Fibroblast of the aortic adventitia (primary cell): ENCODE data around the gene APIP. TPM values are rescaled to one million over a fixed set of nuclear protein-coding genes. Genes with fewer than 3 reads are reported as not detected.

Experiments
- DNase-seq: peaks from one replicate; pipeline ENCODE4 v3.0.0-alpha.2; 2010; ENCODE audit warnings: low read depth
- H3K4me3 ChIP-seq: 2 replicates; pipeline ENCODE4 v1.5.1; 2011; ENCODE audit warnings: low read depth, mild to moderate bottlenecking, control low read depth, low read length, moderate library complexity
- CTCF ChIP-seq: IDR thresholded peaks from 2 replicates; pipeline ENCODE4 v1.5.1; 2011; ENCODE audit warnings: mild to moderate bottlenecking, low read length, control low read depth, inconsistent platforms; ENCODE audit not compliant: insufficient read depth
- total RNA-seq: library from RNA; depleted of rRNA; stranded (reverse); fragments of >200 nt; gene quantifications from 2 replicates; pipeline ENCODE4 v1.2.3, GENCODE V29; 2012; ENCODE audit warnings: low replicate concordance

The APIP gene
- total RNA-seq, 1 donor: 32.4 TPM

DNA sequence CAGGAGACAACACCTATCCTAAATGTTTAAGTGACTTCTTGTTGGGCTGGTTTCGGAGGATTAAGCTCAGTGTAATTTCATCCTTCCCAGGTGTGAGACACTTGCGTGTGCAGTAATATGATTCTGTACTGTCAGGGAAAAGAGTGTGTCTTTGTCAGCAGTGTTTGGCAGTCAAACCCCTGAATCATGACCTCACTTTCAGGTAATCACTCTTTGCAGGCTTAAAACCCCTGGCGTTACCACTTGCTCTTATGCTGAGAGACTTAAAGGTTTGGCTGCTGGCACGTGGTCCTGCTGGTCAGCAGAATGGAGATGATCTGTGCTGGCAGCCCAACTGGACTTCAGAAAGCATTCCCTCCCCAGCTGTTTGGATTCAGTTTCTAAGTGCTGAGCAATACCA is 56.1 kb downstream of the APIP start:
- H3K4me3 ChIP-seq: no peak overlapping the region
- TF ChIP-seq CTCF: no peak
- DNase-seq: no peak

- no peak for TF ChIP-seq CTCF
- H3K4me3 ChIP-seq: no peak overlapping the region
- no peak for DNase-seq
Observed at GRCh38 chr11:34859496-34859895, 56.7 kb downstream of the APIP start.

GRCh38 chr11:34857463-34857862 is 58.7 kb downstream of the APIP start:
- TF ChIP-seq CTCF: no peak
- no peak for DNase-seq
- no peak overlapping the region for H3K4me3 ChIP-seq

DNA sequence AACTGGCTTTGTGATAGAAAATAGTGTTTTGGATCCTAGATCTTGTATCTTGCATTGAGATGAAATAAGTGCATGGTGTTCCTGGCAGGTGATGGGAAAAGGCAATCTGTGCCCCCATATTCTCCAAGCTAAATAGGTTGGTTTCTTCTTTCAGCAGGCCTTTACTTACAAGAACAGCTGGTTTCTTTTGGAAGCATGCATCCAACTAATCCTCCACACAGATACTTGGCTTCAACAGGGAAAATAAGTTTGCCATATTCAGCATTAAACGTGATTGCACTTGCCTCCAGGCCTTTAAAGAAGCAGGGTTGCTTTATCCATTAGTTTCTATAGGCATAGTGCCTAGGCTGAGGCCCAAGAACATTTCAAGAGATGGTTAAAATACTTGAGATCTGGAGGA is 59.9 kb downstream of the APIP start:
- no peak overlapping the region for H3K4me3 ChIP-seq
- no peak for DNase-seq
- no peak for TF ChIP-seq CTCF

DNA sequence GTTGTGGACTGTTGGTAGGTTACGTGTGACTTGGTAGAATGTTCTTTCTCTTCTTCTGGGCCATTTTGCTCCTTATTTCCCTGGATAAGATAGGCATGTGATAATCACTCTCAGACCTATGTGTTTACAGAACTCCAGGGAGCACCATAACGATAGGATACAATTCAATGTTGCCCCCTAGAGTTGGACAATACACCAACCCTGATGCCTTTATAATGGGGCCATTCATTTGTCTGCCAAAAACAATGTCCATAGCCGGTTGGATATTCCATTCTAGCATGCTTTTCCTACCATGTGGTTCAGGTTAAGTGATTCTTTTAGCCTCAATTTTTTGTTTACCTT is 60.5 kb downstream of the APIP start:
- TF ChIP-seq CTCF: no peak
- no peak for DNase-seq
- no peak overlapping the region for H3K4me3 ChIP-seq

DNA sequence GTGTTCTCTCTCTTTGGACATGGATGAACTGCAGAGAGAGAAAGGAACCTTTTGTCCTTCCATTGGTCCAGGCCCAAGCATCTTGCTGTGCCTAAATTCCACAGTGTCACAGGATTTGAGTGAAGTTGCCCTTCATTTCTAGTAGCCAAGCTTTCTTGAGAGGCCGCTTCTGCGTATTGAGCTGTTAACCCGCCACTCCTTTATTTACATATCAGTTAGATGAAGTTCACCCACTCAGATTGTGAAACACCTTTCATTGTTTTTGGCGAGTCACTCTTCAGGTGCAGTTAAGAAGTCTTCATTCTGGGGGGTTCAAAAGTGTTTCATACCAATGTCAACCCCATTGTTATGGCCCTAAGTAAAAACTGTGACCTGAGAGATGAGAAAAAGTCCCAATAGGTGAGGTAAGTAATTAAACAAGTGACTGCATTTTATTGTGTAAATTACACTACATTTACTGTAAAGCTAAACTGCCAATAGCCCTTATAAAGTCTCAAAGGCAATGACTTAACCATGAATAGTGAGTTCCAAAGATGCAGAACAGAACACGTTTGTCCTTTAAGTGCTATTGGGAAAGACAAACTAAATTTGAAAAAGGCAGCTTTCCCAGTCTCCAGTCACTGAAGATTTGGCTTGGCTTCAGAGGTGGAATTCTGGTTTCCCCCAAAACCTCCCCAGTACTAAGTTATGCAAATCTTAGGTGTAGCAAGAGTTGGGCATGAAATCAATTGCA is 61.0 kb downstream of the APIP start:
- no peak overlapping the region for H3K4me3 ChIP-seq
- TF ChIP-seq CTCF: no peak
- peak; percentile 12 for DNase-seq

GRCh38 chr11:34851916-34852315 is 64.3 kb downstream of the APIP start:
- no peak overlapping the region for H3K4me3 ChIP-seq
- TF ChIP-seq CTCF: no peak
- DNase-seq: no peak
